WTC11 (cell line): ENCODE data around the gene FER. TPM values are rescaled to one million over a fixed set of nuclear protein-coding genes. Genes with fewer than 3 reads are reported as not detected.

Source experiments
- ATAC-seq: fragments of 200-7000 bp; cut with Tn5 transposase; 2 replicates; pipeline ENCODE4 v1.10.0; 2021; ENCODE audit warnings: mild to moderate bottlenecking, moderate library complexity
- CTCF ChIA-PET: fragments of 300-600 bp; sonication (Branson Sonifier 250); formaldehyde crosslinking; loops from one replicate; lab custom pipeline; 2021; ENCODE audit warnings: antibody characterized with exemption; lab: Charles Lee
- POLR2A ChIA-PET: fragments of 350-600 bp; sonication (Branson Sonifier 250); formaldehyde crosslinking; loops from one replicate; lab custom pipeline; 2021; ENCODE audit warnings: antibody characterized with exemption; lab: Charles Lee
- DNase-seq: peaks from one replicate; pipeline ENCODE4 v3.0.0; 2021; ENCODE audit warnings: low spot score
- H3K27ac Mint-ChIP-seq: 2 replicates; pipeline ENCODE4 v1.8.0; 2021; ENCODE audit warnings: mixed read lengths
- H3K27me3 Mint-ChIP-seq: 2 replicates; pipeline ENCODE4 v1.8.0; 2021; ENCODE audit warnings: low read depth, mild to moderate bottlenecking, moderate library complexity, mixed read lengths
- H3K36me3 Mint-ChIP-seq: 2 replicates; pipeline ENCODE4 v1.8.0; 2021; ENCODE audit warnings: mixed read lengths
- H3K4me1 Mint-ChIP-seq: 2 replicates; pipeline ENCODE4 v1.8.0; 2022; ENCODE audit warnings: mixed read lengths
- H3K4me3 Mint-ChIP-seq: 2 replicates; pipeline ENCODE4 v1.8.0; 2021; ENCODE audit warnings: mild to moderate bottlenecking, moderate library complexity, mixed read lengths
- H3K9me3 Mint-ChIP-seq: 2 replicates; pipeline ENCODE4 v1.8.0; 2021; ENCODE audit warnings: mixed read lengths
- ATF6 ChIP-seq: sonication (generic); formaldehyde crosslinking; IDR thresholded peaks from 2 replicates; pipeline ENCODE4 v1.8.1; 2023; ENCODE audit warnings: mild to moderate bottlenecking, missing genetic modification reagents
- FOXP1 ChIP-seq: sonication (generic); formaldehyde crosslinking; IDR thresholded peaks from 2 replicates; pipeline ENCODE4 v1.8.0; 2022; ENCODE audit warnings: missing genetic modification reagents, mild to moderate bottlenecking, moderate library complexity, borderline replicate concordance
- GRHL2 ChIP-seq: fragments of 250-450 bp; sonication (Bioruptor Pico); IDR thresholded peaks from 2 replicates; pipeline ENCODE4 v1.8.0; 2022; ENCODE audit warnings: mild to moderate bottlenecking, moderate library complexity; ENCODE audit not compliant: insufficient replicate concordance, severe bottlenecking
- NR2C2 ChIP-seq: sonication (generic); formaldehyde crosslinking; IDR thresholded peaks from 2 replicates; pipeline ENCODE4 v1.8.0; 2022; ENCODE audit warnings: mild to moderate bottlenecking, missing genetic modification reagents
- SOX15 ChIP-seq: fragments of 250-450 bp; sonication (Bioruptor Pico); IDR thresholded peaks from 2 replicates; pipeline ENCODE4 v1.9.0; 2021; ENCODE audit warnings: mild to moderate bottlenecking
- TEAD1 ChIP-seq: sonication (generic); formaldehyde crosslinking; IDR thresholded peaks from 2 replicates; pipeline ENCODE4 v1.8.0; 2022; ENCODE audit warnings: mild to moderate bottlenecking, missing genetic modification reagents
- ZNF416 ChIP-seq: fragments of 250-450 bp; sonication (Bioruptor Pico); IDR thresholded peaks from 2 replicates; pipeline ENCODE4 v1.9.0; 2021; ENCODE audit warnings: mild to moderate bottlenecking, inconsistent platforms
- ZNF423 ChIP-seq: fragments of 250-450 bp; sonication (Bioruptor Pico); IDR thresholded peaks from 2 replicates; pipeline ENCODE4 v2.1.2; 2022; ENCODE audit warnings: mild to moderate bottlenecking, moderate library complexity
- total RNA-seq: library from RNA; stranded (reverse); gene quantifications from 3 replicates; pipeline ENCODE4 v1.2.3, GENCODE V29; 2021
- TF ChIP-seq, protein P1 (sequence below): fragments of 250-450 bp; sonication (Bioruptor Pico); IDR thresholded peaks from 2 replicates; pipeline ENCODE4 v1.9.0; 2021; ENCODE audit warnings: mild to moderate bottlenecking, borderline replicate concordance
- TF ChIP-seq, protein P2 (sequence below): sonication (generic); formaldehyde crosslinking; conservative IDR thresholded peaks from 2 replicates; pipeline ENCODE4 v1.8.1; 2023; ENCODE audit warnings: mild to moderate bottlenecking, low read depth, missing genetic modification reagents, moderate library complexity

The FER gene
- total RNA-seq, 1 experiment from 2014 or later = 13.8 TPM

DNA sequence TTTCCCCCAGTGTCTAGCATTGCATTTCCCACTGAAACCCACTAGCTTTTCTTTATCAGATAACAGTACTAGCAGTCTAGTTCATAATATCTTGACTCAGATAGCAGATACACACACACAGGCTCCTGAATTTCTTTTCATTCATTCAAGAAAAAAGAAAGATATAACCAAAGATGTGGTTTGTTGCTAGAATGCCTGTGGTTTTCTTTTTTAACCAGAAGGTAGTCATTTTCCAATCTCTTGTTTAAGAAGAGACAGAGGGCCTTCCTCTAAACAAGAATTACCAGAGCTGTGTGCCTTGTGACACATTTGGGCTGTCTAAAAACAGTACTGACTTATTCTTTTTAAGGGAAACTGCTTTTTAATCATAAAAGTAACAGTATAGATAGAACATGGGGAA lies 494.8 kb downstream of the FER start (continued):
- TF ChIP-seq, protein P1, sequence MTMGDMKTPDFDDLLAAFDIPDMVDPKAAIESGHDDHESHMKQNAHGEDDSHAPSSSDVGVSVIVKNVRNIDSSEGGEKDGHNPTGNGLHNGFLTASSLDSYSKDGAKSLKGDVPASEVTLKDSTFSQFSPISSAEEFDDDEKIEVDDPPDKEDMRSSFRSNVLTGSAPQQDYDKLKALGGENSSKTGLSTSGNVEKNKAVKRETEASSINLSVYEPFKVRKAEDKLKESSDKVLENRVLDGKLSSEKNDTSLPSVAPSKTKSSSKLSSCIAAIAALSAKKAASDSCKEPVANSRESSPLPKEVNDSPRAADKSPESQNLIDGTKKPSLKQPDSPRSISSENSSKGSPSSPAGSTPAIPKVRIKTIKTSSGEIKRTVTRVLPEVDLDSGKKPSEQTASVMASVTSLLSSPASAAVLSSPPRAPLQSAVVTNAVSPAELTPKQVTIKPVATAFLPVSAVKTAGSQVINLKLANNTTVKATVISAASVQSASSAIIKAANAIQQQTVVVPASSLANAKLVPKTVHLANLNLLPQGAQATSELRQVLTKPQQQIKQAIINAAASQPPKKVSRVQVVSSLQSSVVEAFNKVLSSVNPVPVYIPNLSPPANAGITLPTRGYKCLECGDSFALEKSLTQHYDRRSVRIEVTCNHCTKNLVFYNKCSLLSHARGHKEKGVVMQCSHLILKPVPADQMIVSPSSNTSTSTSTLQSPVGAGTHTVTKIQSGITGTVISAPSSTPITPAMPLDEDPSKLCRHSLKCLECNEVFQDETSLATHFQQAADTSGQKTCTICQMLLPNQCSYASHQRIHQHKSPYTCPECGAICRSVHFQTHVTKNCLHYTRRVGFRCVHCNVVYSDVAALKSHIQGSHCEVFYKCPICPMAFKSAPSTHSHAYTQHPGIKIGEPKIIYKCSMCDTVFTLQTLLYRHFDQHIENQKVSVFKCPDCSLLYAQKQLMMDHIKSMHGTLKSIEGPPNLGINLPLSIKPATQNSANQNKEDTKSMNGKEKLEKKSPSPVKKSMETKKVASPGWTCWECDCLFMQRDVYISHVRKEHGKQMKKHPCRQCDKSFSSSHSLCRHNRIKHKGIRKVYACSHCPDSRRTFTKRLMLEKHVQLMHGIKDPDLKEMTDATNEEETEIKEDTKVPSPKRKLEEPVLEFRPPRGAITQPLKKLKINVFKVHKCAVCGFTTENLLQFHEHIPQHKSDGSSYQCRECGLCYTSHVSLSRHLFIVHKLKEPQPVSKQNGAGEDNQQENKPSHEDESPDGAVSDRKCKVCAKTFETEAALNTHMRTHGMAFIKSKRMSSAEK (CRISPR knock-in tag) = no peak
- TF ChIP-seq TEAD1 (no peak), NR2C2 (CRISPR knock-in tag) (no peak), ZNF416 (CRISPR knock-in tag) (no peak)
- TF ChIP-seq, protein P2, sequence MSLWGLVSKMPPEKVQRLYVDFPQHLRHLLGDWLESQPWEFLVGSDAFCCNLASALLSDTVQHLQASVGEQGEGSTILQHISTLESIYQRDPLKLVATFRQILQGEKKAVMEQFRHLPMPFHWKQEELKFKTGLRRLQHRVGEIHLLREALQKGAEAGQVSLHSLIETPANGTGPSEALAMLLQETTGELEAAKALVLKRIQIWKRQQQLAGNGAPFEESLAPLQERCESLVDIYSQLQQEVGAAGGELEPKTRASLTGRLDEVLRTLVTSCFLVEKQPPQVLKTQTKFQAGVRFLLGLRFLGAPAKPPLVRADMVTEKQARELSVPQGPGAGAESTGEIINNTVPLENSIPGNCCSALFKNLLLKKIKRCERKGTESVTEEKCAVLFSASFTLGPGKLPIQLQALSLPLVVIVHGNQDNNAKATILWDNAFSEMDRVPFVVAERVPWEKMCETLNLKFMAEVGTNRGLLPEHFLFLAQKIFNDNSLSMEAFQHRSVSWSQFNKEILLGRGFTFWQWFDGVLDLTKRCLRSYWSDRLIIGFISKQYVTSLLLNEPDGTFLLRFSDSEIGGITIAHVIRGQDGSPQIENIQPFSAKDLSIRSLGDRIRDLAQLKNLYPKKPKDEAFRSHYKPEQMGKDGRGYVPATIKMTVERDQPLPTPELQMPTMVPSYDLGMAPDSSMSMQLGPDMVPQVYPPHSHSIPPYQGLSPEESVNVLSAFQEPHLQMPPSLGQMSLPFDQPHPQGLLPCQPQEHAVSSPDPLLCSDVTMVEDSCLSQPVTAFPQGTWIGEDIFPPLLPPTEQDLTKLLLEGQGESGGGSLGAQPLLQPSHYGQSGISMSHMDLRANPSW (CRISPR knock-in tag) = no peak

GRCh38 chr5:109246395-109246794 lies 498.7 kb downstream of the FER start:
- Mint-ChIP-seq H3K9me3 (peaks cover 23% of the 10 kb centered on the region), H3K36me3 (peaks cover 15% of the 10 kb centered on the region), H3K4me1 (no peaks in the 10 kb centered on the region), H3K27ac (no peak overlapping the region), H3K27me3 (no peaks in the 10 kb centered on the region; the same call in 1 of the 2 replicates), H3K4me3 (no peak overlapping the region)
- no peak for TF ChIP-seq GRHL2 (CRISPR knock-in tag)
- no peak for TF ChIP-seq SOX15 (CRISPR knock-in tag)
- no peak for TF ChIP-seq ZNF423 (CRISPR knock-in tag)
- TF ChIP-seq ATF6 (CRISPR knock-in tag) = no peak
- TF ChIP-seq FOXP1 = no peak
- POLR2A ChIA-PET = no interaction called here
- ATAC-seq = no peak
- no peak for DNase-seq
- CTCF ChIA-PET = no interaction called here
